Osteoblast (primary cell): ENCODE results near the gene EGR1. TPM values are rescaled to one million over a fixed set of nuclear protein-coding genes. Genes with fewer than 3 reads are reported as not detected.

Experiments
- DNase-seq: peaks from one replicate; pipeline ENCODE4 v3.0.0; 2011; ENCODE audit warnings: low spot score, mixed read lengths; ENCODE audit not compliant: insufficient read length; ENCODE audit errors: missing footprints
- H2AFZ ChIP-seq: 2 replicates; pipeline ENCODE4 v1.6.0; 2011; ENCODE audit warnings: mild to moderate bottlenecking, low read length
- H3K27ac ChIP-seq: 2 replicates; pipeline ENCODE4 v1.5.1; 2011; ENCODE audit warnings: mild to moderate bottlenecking, low read depth, low read length, moderate library complexity
- H3K27me3 ChIP-seq: 2 replicates; pipeline ENCODE4 v1.6.0; 2012; ENCODE audit warnings: mild to moderate bottlenecking, control low read depth, inconsistent platforms, low read length, moderate library complexity; ENCODE audit not compliant: insufficient read depth
- H3K36me3 ChIP-seq: 2 replicates; pipeline ENCODE4 v1.5.1; 2011; ENCODE audit warnings: mild to moderate bottlenecking, low read length, control low read depth, moderate library complexity; ENCODE audit not compliant: insufficient read depth
- H3K4me1 ChIP-seq: 2 replicates; pipeline ENCODE4 v1.5.1; 2011; ENCODE audit warnings: mild to moderate bottlenecking, low read length, control low read depth, moderate library complexity; ENCODE audit not compliant: insufficient read depth
- H3K4me2 ChIP-seq: 2 replicates; pipeline ENCODE4 v1.6.0; 2011; ENCODE audit warnings: mild to moderate bottlenecking, low read length; ENCODE audit not compliant: insufficient read depth
- H3K4me3 ChIP-seq: fragments of 200-600 bp; sonication (generic); 3 replicates; pipeline ENCODE4 v1.5.1; 2012; ENCODE audit warnings: mild to moderate bottlenecking, low read length, inconsistent platforms; ENCODE audit not compliant: insufficient read depth
- H3K79me2 ChIP-seq: 2 replicates; pipeline ENCODE4 v1.6.0; 2012; ENCODE audit warnings: mild to moderate bottlenecking, low read length, control low read depth, inconsistent platforms; ENCODE audit not compliant: insufficient read depth
- H3K9me3 ChIP-seq: 2 replicates; pipeline ENCODE4 v1.5.1; 2011; ENCODE audit warnings: low read depth, low read length, control low read depth
- H4K20me1 ChIP-seq: 2 replicates; pipeline ENCODE4 v1.6.0; 2012; ENCODE audit warnings: mild to moderate bottlenecking, low read length, control low read depth; ENCODE audit not compliant: insufficient read depth
- total RNA-seq: library from RNA; depleted of rRNA; stranded (reverse); fragments of >200 nt; gene quantifications from 2 replicates; pipeline ENCODE4 v1.2.3, GENCODE V29; 2012
- TF ChIP-seq, protein P1 (sequence below): IDR thresholded peaks from 2 replicates; pipeline ENCODE4 v1.5.1; 2011; ENCODE audit warnings: mild to moderate bottlenecking, low read depth, low read length, moderate library complexity; ENCODE audit errors: extremely low read depth

Gene EGR1
- 2.2 and 2.7 TPM in 2 replicates for total RNA-seq

DNA sequence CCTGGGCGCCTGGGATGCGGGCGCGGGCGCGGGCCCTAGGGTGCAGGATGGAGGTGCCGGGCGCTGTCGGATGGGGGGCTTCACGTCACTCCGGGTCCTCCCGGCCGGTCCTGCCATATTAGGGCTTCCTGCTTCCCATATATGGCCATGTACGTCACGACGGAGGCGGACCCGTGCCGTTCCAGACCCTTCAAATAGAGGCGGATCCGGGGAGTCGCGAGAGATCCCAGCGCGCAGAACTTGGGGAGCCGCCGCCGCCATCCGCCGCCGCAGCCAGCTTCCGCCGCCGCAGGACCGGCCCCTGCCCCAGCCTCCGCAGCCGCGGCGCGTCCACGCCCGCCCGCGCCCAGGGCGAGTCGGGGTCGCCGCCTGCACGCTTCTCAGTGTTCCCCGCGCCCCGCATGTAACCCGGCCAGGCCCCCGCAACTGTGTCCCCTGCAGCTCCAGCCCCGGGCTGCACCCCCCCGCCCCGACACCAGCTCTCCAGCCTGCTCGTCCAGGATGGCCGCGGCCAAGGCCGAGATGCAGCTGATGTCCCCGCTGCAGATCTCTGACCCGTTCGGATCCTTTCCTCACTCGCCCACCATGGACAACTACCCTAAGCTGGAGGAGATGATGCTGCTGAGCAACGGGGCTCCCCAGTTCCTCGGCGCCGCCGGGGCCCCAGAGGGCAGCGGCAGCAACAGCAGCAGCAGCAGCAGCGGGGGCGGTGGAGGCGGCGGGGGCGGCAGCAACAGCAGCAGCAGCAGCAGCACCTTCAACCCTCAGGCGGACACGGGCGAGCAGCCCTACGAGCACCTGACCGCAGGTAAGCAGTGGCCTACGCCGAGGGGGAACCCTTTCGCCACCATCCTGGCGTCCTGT is at the start of gene EGR1:
EGR1 (plus strand) TSS at position 219 of the 864 bp plus-strand sequence; CDS start at position 502, 283 bp downstream.
- DNase-seq: peak; percentile 97
- peaks cover 28% of the 10 kb centered on the region for H3K36me3 ChIP-seq
- peaks cover 43% of the 10 kb centered on the region for H4K20me1 ChIP-seq
- H2AFZ ChIP-seq: peak within 1 kb of the TSS; percentile 81
- H3K79me2 ChIP-seq: peaks cover 28% of the 10 kb centered on the region
- no peaks in the 10 kb centered on the region for H3K27me3 ChIP-seq
- TF ChIP-seq, protein P1, sequence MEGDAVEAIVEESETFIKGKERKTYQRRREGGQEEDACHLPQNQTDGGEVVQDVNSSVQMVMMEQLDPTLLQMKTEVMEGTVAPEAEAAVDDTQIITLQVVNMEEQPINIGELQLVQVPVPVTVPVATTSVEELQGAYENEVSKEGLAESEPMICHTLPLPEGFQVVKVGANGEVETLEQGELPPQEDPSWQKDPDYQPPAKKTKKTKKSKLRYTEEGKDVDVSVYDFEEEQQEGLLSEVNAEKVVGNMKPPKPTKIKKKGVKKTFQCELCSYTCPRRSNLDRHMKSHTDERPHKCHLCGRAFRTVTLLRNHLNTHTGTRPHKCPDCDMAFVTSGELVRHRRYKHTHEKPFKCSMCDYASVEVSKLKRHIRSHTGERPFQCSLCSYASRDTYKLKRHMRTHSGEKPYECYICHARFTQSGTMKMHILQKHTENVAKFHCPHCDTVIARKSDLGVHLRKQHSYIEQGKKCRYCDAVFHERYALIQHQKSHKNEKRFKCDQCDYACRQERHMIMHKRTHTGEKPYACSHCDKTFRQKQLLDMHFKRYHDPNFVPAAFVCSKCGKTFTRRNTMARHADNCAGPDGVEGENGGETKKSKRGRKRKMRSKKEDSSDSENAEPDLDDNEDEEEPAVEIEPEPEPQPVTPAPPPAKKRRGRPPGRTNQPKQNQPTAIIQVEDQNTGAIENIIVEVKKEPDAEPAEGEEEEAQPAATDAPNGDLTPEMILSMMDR: no peak
- peak within 1 kb of the TSS; percentile 97 for H3K27ac ChIP-seq
- peak within 1 kb of the TSS; percentile 92 for H3K4me3 ChIP-seq
- H3K4me1 ChIP-seq: peaks cover 35% of the 10 kb centered on the region
- no peaks in the 10 kb centered on the region for H3K9me3 ChIP-seq
- peak within 1 kb of the TSS; percentile 99 for H3K4me2 ChIP-seq

DNA sequence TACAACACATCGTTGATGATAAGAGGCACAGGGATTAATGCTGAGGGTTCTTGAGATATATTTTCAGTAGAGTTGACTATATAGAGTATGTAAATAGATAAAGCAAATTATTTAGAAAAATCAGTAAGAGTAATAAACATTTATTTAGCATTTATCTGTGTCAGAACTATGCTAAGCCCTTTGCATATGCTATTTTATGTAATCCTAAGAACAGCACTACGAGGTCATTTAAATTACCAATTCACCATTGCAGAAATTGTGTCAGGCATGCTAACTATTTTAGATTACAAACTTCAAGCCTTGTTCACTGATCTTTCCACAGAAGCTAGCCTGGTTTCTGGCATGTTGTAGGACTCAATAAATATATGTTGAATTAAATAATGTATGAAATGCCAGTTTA is 46.8 kb upstream of the EGR1 start:
- Histone ChIP-seq H4K20me1 (no peaks in the 10 kb centered on the region), H3K4me1 (no peaks in the 10 kb centered on the region), H3K4me3 (no peak overlapping the region), H2AFZ (no peak overlapping the region), H3K27ac (no peak overlapping the region), H3K9me3 (no peaks in the 10 kb centered on the region), H3K36me3 (peaks cover 73% of the 10 kb centered on the region), H3K27me3 (no peaks in the 10 kb centered on the region), H3K79me2 (no peaks in the 10 kb centered on the region), H3K4me2 (no peak overlapping the region)
- TF ChIP-seq, protein P1: no peak
- DNase-seq: no peak

DNA sequence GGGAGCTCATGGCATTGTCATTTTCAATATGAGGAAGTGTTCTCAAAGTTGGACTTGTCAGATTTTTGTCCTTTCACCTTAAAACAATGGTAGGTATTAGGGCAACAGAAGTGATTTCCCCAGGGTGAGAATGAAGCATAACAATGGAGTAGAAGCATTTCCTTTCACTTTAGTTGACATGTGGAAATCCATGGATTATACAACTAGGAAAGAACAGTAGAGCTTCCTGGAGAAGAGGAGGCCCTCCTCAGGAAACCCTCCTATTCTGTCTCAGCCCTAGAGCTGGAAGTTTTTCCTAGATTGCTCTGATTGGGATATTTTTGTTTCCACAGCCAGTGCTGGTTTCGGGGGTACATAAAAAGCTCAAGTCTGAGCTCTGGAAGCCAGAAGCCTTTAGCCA is 40.2 kb upstream of the EGR1 start:
- Histone ChIP-seq H3K9me3 (no peaks in the 10 kb centered on the region), H3K79me2 (no peaks in the 10 kb centered on the region), H4K20me1 (no peaks in the 10 kb centered on the region), H3K27me3 (no peaks in the 10 kb centered on the region), H2AFZ (no peak overlapping the region), H3K4me2 (no peak overlapping the region), H3K36me3 (peaks cover 66% of the 10 kb centered on the region), H3K27ac (no peak overlapping the region), H3K4me3 (no peak overlapping the region), H3K4me1 (no peaks in the 10 kb centered on the region)
- TF ChIP-seq, protein P1: no peak
- DNase-seq: no peak

DNA sequence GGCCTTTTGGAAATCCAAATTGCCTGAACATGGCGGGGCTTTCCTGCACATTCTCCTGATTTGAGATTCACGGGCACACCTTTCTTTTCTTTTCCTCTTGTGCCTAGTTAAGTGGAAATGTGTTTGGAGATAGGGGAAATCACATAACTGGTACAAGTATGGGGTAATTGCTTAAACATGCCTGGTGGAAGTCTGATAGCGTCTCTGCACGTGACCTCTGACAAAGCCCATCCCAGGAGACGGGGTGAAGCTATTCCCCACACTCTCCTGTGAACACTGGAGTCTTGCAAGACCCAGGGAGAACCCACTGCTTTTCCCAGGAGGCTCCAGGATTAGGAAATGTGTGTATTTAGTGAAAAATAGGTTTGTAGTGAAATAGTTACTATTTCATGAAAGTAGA is 29.3 kb upstream of the EGR1 start:
- Histone ChIP-seq H3K36me3 (peaks cover 42% of the 10 kb centered on the region), H2AFZ (no peak overlapping the region), H3K4me3 (no peak overlapping the region), H3K9me3 (no peaks in the 10 kb centered on the region), H3K4me2 (no peak overlapping the region), H4K20me1 (no peaks in the 10 kb centered on the region), H3K27ac (no peak overlapping the region), H3K79me2 (no peaks in the 10 kb centered on the region), H3K27me3 (no peaks in the 10 kb centered on the region), H3K4me1 (peaks cover 10% of the 10 kb centered on the region)
- no peak for DNase-seq
- TF ChIP-seq, protein P1: no peak
